Naive thymus-derived CD4-positive, alpha-beta T cell (primary cell): Measurements from ENCODE around the gene SHC1. TPM values are rescaled to one million over a fixed set of nuclear protein-coding genes. Genes with fewer than 3 reads are reported as not detected.

ENCODE experiments used
- ATAC-seq: fragments of 150-1000 bp; cut with Tn5 transposase; 2 replicates; pipeline ENCODE4 v1.10.0; 2021; ENCODE audit warnings: mild to moderate bottlenecking, moderate library complexity
- CTCF ChIA-PET: fragments of 350-600 bp; sonication (Branson Sonifier 250); formaldehyde crosslinking; loops from one replicate; lab custom pipeline; 2021; ENCODE audit warnings: antibody characterized with exemption; lab: Charles Lee
- POLR2A ChIA-PET: fragments of 350-600 bp; sonication (Branson Sonifier 250); formaldehyde crosslinking; loops from one replicate; lab custom pipeline; 2021; ENCODE audit warnings: antibody characterized with exemption, inconsistent platforms; lab: Charles Lee
- DNase-seq, 9 donors: peaks; one replicate each; pipeline versions ENCODE4 v3.0.0 to v3.0.0-alpha.2; 2020 to 2022; ENCODE audit warnings: mixed read lengths in 1 of 9
- H3K27ac ChIP-seq: one replicate; pipeline ENCODE4 v1.7.0; 2013; ENCODE audit warnings: mild to moderate bottlenecking, low read depth, low read length, moderate library complexity
- H3K27me3 ChIP-seq, 2 donors: one replicate each; pipeline ENCODE4 v1.7.0; 2013; ENCODE audit warnings: low read length in 2 of 2, mild to moderate bottlenecking in 2 of 2, moderate library complexity in 2 of 2; ENCODE audit not compliant: control insufficient read depth in 2 of 2, insufficient read depth in 2 of 2
- H3K36me3 ChIP-seq, 3 experiments: 1 replicate in 2 of 3; 2 replicates in 1 of 3; pipeline ENCODE4 v1.7.0; 2013; ENCODE audit warnings: low read length in 3 of 3, mild to moderate bottlenecking in 3 of 3, moderate library complexity in 1 of 3; ENCODE audit not compliant: insufficient read depth in 3 of 3, control insufficient read depth in 2 of 3
- H3K4me1 ChIP-seq, 2 donors: one replicate each; pipeline ENCODE4 v1.7.0; 2013; ENCODE audit warnings: low read length in 2 of 2, mild to moderate bottlenecking in 2 of 2, moderate library complexity in 1 of 2; ENCODE audit not compliant: control insufficient read depth in 2 of 2, insufficient read depth in 2 of 2
- H3K4me3 ChIP-seq: 2 replicates; pipeline ENCODE4 v1.7.0; 2013; ENCODE audit warnings: mild to moderate bottlenecking, low read length
- H3K9me3 ChIP-seq, 3 experiments: 1 replicate in 2 of 3; 2 replicates in 1 of 3; pipeline ENCODE4 v1.7.0; 2013; ENCODE audit warnings: low read length in 3 of 3; ENCODE audit not compliant: control insufficient read depth in 2 of 3
- H3K27ac Mint-ChIP-seq, 9 donors: one replicate each; pipeline ENCODE4 v1.8.0; 2020 to 2022; ENCODE audit warnings: mixed read lengths in 9 of 9, mild to moderate bottlenecking in 8 of 9, moderate library complexity in 5 of 9, inconsistent platforms in 2 of 9
- H3K27me3 Mint-ChIP-seq, 5 donors: one replicate each; pipeline ENCODE4 v1.8.0; 2021 to 2022; ENCODE audit warnings: mixed read lengths in 5 of 5, mild to moderate bottlenecking in 1 of 5
- H3K36me3 Mint-ChIP-seq, 5 donors: one replicate each; pipeline ENCODE4 v1.8.0; 2020 to 2022; ENCODE audit warnings: mixed read lengths in 5 of 5, mild to moderate bottlenecking in 3 of 5, inconsistent platforms in 1 of 5
- H3K4me1 Mint-ChIP-seq, 7 donors: one replicate each; pipeline ENCODE4 v1.8.0; 2020 to 2022; ENCODE audit warnings: mixed read lengths in 7 of 7, mild to moderate bottlenecking in 3 of 7, inconsistent platforms in 1 of 7
- H3K4me3 Mint-ChIP-seq, 10 donors: one replicate each; pipeline ENCODE4 v1.8.0; 2020 to 2022; ENCODE audit warnings: mild to moderate bottlenecking in 10 of 10, mixed read lengths in 10 of 10, moderate library complexity in 6 of 10, inconsistent platforms in 2 of 10
- H3K9me3 Mint-ChIP-seq, 11 donors: one replicate each; pipeline ENCODE4 v1.8.0; 2020 to 2022; ENCODE audit warnings: mixed read lengths in 11 of 11, mild to moderate bottlenecking in 4 of 11, inconsistent platforms in 1 of 11, moderate library complexity in 1 of 11
- intact Hi-C, 2 donors: fragments of 100-400 bp; cut with micrococcal nuclease; formaldehyde crosslinking; loops; one replicate each; pipeline ENCODE4 v1.15.1; 2023
- polyA plus RNA-seq, 2 donors: library from polyadenylated mRNA; unstranded; fragments of 300-500 nt; fragmentation: Illumina TruSeq; gene quantifications; one replicate each; pipeline ENCODE4 v1.2.3, GENCODE V29; 2021
- total RNA-seq, 6 experiments: library from RNA in 5 of 6; stranded (reverse) in 5 of 6; gene quantifications; 1 replicate in 5 of 6; 2 replicates in 1 of 6; pipeline ENCODE4 v1.2.3 and lab custom pipeline; 2021 to 2026

SHC1 gene
- total and polyA plus RNA-seq, 7 experiments from 2014 or later = 29.6 to 76.9 (median 73.2) TPM

DNA sequence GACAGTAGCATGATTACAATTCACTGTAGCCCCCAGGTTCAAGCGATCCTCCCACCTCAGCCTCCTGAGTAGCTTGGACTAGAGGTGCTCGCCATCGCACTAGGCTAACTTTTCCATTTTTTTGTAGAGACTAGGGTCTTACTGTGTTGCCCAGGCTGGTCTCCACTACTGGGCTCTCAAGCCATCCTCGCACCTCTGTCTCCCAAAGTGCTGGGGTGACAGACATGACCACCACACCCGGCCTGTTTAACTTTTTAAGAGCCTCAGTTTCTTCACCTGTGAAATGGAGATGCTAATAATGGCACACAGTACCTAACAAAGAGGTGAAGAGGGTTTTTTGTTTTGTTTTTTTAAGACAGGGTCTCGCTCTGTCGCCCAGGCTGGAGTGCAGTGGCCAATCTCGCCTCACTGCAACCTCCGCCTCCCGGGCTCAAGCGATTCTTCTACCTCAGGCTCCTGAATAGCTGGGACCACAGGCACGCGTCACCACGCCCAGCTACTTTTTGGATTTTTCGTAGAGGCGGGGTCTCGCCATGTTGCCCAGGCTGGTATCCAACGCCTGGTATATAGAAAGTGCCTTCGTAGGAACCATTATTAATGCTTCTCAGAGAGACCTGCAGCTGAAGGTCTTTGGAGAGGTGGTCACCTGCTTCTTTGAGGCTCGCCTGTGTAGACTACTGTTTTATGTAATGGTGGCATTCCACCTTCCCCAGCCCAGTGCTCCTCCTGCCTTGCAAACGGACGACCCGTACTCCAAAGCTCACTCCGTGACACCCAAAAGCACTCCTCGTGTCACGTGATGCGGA lies 34.6 kb downstream of the SHC1 start:
- H3K27ac ChIP-seq = peak overlapping the region; percentile 97
- no peaks in the 10 kb centered on the region for H3K9me3 ChIP-seq
- no peaks in the 10 kb centered on the region for H3K27me3 Mint-ChIP-seq
- peak overlapping the region; percentile 68 for H3K4me3 ChIP-seq
- peaks cover 0 to 9% (median 0%) of the 10 kb centered on the region in 5 donors for H3K36me3 Mint-ChIP-seq
- H3K36me3 ChIP-seq = peaks cover 0 to 3% (median 0%) of the 10 kb centered on the region in 3 experiments
- intact Hi-C loops = loop anchor here (1.0 to 10.0 kb wide), 14 partner anchors 67 to 715 kb away; partner anchors contain the start of genes UBAP2L (in 2 of the 2), ADAR (in 1 of the 2), AQP10 (in 1 of the 2) and ATP8B2 (in 1 of the 2)
- peaks cover 22 to 32% of the 10 kb centered on the region in 2 donors for H3K4me1 ChIP-seq
- H3K27me3 ChIP-seq = no peaks in the 10 kb centered on the region
- CTCF ChIA-PET = interaction anchor here (0.7 to 2.0 kb wide), 16 partner anchors 9 to 376 kb away, joined by 3 to 10 read pairs (median 5); partner anchors contain the start of genes FLAD1, LENEP, PBXIP1 and PYGO2
- POLR2A ChIA-PET = interaction anchor here (0.6 to 4.1 kb wide), 19 partner anchors 8 to 331 kb away, joined by 3 to 93 read pairs (median 4); partner anchors contain the start of genes CKS1B, PBXIP1 and PYGO2
- H3K4me3 Mint-ChIP-seq = peak overlapping the region; percentile 86 to 99 (median 95)
- ATAC-seq (no peak), DNase-seq (no peak)
- peaks cover 0 to 2% (median 0%) of the 10 kb centered on the region in 11 donors for H3K9me3 Mint-ChIP-seq
- H3K4me1 Mint-ChIP-seq = peaks cover 37 to 61% (median 47%) of the 10 kb centered on the region in 7 donors
- H3K27ac Mint-ChIP-seq = peak overlapping the region; percentile 96 to 100 (median 99)

- ATAC-seq (no peak), DNase-seq (no peak)
- Histone ChIP-seq H3K4me1 (peaks cover 13 to 20% of the 10 kb centered on the region in 2 donors), H3K36me3 (peaks cover 0 to 10% (median 0%) of the 10 kb centered on the region in 3 experiments), H3K9me3 (no peaks in the 10 kb centered on the region), H3K27ac (no peak overlapping the region), H3K27me3 (no peaks in the 10 kb centered on the region), H3K4me3 (no peak overlapping the region)
- intact Hi-C loops = loop anchor here in 1 of 2 donors (10.0 kb wide), 1 partner anchor 610 kb away; the partner anchor contains the start of genes AQP10 and ATP8B2
- ChIA-PET POLR2A (interaction anchor here (0.6 to 4.1 kb wide), 3 partner anchors 19 to 797 kb away, joined by 3 to 93 read pairs (median 3); partner anchors contain the start of gene PBXIP1), CTCF (interaction anchor here (0.6 kb wide), 1 partner anchor 9 kb away, joined by 3 read pairs; no protein-coding TSS in a partner anchor)
- Mint-ChIP-seq H3K4me1 (peaks cover 28 to 50% (median 36%) of the 10 kb centered on the region in 7 donors), H3K4me3 (peak overlapping the region in 9 of 10 donors; percentile 11 to 89 (median 34)), H3K9me3 (peaks cover 0 to 2% (median 0%) of the 10 kb centered on the region in 11 donors), H3K27me3 (no peaks in the 10 kb centered on the region), H3K27ac (peak overlapping the region in 4 of 9 donors; percentile 17 to 38 (median 24)), H3K36me3 (peaks cover 0 to 9% (median 0%) of the 10 kb centered on the region in 5 donors)
Observed at GRCh38 chr1:154934358-154934948, 36.1 kb downstream of the SHC1 start.

- ChIA-PET POLR2A (interaction anchor here (0.8 kb wide), 1 partner anchor 207 kb away, joined by 3 read pairs; no protein-coding TSS in a partner anchor), CTCF (interaction anchor here (0.7 to 0.9 kb wide), 2 partner anchors 12 to 372 kb away, joined by 3 read pairs; no protein-coding TSS in a partner anchor)
- H3K27ac Mint-ChIP-seq = no peak overlapping the region
- H3K4me1 ChIP-seq = peaks cover 7 to 11% of the 10 kb centered on the region in 2 donors
- peaks cover 0 to 28% (median 5%) of the 10 kb centered on the region in 3 experiments for H3K36me3 ChIP-seq
- no peak overlapping the region for H3K4me3 ChIP-seq
- ATAC-seq = no peak
- H3K36me3 Mint-ChIP-seq = peaks cover 6 to 21% (median 10%) of the 10 kb centered on the region in 5 donors
- H3K4me3 Mint-ChIP-seq = no peak overlapping the region
- intact Hi-C loops = loop anchor here in 1 of 2 donors (10.0 kb wide), 1 partner anchor 607 kb away; the partner anchor contains the start of genes AQP10 and ATP8B2
- DNase-seq = no peak
- H3K4me1 Mint-ChIP-seq = peaks cover 16 to 28% (median 22%) of the 10 kb centered on the region in 7 donors
- H3K9me3 Mint-ChIP-seq = no peaks in the 10 kb centered on the region
- H3K27ac ChIP-seq = no peak overlapping the region
- no peaks in the 10 kb centered on the region for H3K27me3 ChIP-seq
- H3K9me3 ChIP-seq = no peaks in the 10 kb centered on the region
- H3K27me3 Mint-ChIP-seq = no peaks in the 10 kb centered on the region
Observed at GRCh38 chr1:154931940-154932487, 38.5 kb downstream of the SHC1 start.

GRCh38 chr1:154926201-154926600 lies 44.3 kb downstream of the SHC1 start:
- peaks cover 0 to 15% (median 5%) of the 10 kb centered on the region in 7 donors for H3K4me1 Mint-ChIP-seq

GRCh38 chr1:154925335-154926170 lies 45.0 kb downstream of the SHC1 start:
- CTCF ChIA-PET = no interaction called here
- peaks cover 0 to 69% (median 10%) of the 10 kb centered on the region in 3 experiments for H3K36me3 ChIP-seq
- H3K4me1 Mint-ChIP-seq = peaks cover 0 to 15% (median 5%) of the 10 kb centered on the region in 7 donors
- no peak for DNase-seq
- H3K27ac ChIP-seq = no peak overlapping the region
- H3K27ac Mint-ChIP-seq = peak overlapping the region in 2 of 9 donors; percentile 26 to 78
- ATAC-seq = peak; percentile 32
- no peaks in the 10 kb centered on the region for H3K27me3 Mint-ChIP-seq
- H3K9me3 Mint-ChIP-seq = no peaks in the 10 kb centered on the region
- H3K36me3 Mint-ChIP-seq = peaks cover 11 to 57% (median 20%) of the 10 kb centered on the region in 5 donors
- H3K4me3 ChIP-seq = no peak overlapping the region
- peak overlapping the region in 1 of 10 donors; percentile 39 for H3K4me3 Mint-ChIP-seq
- no peaks in the 10 kb centered on the region for H3K9me3 ChIP-seq
- POLR2A ChIA-PET = interaction anchor here (1.1 kb wide), 1 partner anchor 30 kb away, joined by 3 read pairs; the partner anchor contains the start of gene PBXIP1
- intact Hi-C loops = no loop called here
- no peaks in the 10 kb centered on the region for H3K4me1 ChIP-seq
- H3K27me3 ChIP-seq = no peaks in the 10 kb centered on the region

More at GRCh38 chr1:154926201-154926600, 44.3 kb downstream of the SHC1 start:
- H3K4me1 ChIP-seq = no peaks in the 10 kb centered on the region
- no peaks in the 10 kb centered on the region for H3K9me3 Mint-ChIP-seq
- no peaks in the 10 kb centered on the region for H3K27me3 ChIP-seq
- H3K36me3 ChIP-seq = peaks cover 0 to 69% (median 10%) of the 10 kb centered on the region in 3 experiments
- no peaks in the 10 kb centered on the region for H3K9me3 ChIP-seq
- intact Hi-C loops = no loop called here
- peaks cover 11 to 55% (median 20%) of the 10 kb centered on the region in 5 donors for H3K36me3 Mint-ChIP-seq
- no peak overlapping the region for H3K4me3 Mint-ChIP-seq
- ATAC-seq = peak; percentile 10
- POLR2A ChIA-PET = interaction anchor here (1.1 kb wide), 1 partner anchor 30 kb away, joined by 3 read pairs; the partner anchor contains the start of gene PBXIP1
- H3K27me3 Mint-ChIP-seq = no peaks in the 10 kb centered on the region
- no peak for DNase-seq
- H3K4me3 ChIP-seq = no peak overlapping the region
- CTCF ChIA-PET = interaction anchor here (0.7 kb wide), 1 partner anchor 90 kb away, joined by 3 read pairs; no protein-coding TSS in a partner anchor
- peak overlapping the region in 1 of 9 donors; percentile 78 for H3K27ac Mint-ChIP-seq
- H3K27ac ChIP-seq = no peak overlapping the region
